Fibroblast of lung (primary cell): Measurements from ENCODE around the gene FBN1.

Source experiments
- EZH2 ChIP-seq: IDR thresholded peaks from 2 replicates; pipeline ENCODE4 v1.5.1; 2012; ENCODE audit warnings: low read length, control low read depth, mild to moderate bottlenecking; ENCODE audit errors: missing control alignments
- TF ChIP-seq, protein P1 (sequence below), 2 donors: IDR thresholded peaks in 1 of 2; conservative IDR thresholded peaks in 1 of 2; 1 replicate in 1 of 2; 2 replicates in 1 of 2; pipeline ENCODE4 v1.5.1; 2011 to 2012; ENCODE audit warnings: low read length in 2 of 2, control low read depth in 1 of 2, inconsistent platforms in 1 of 2, low read depth in 1 of 2, mild to moderate bottlenecking in 1 of 2

DNA sequence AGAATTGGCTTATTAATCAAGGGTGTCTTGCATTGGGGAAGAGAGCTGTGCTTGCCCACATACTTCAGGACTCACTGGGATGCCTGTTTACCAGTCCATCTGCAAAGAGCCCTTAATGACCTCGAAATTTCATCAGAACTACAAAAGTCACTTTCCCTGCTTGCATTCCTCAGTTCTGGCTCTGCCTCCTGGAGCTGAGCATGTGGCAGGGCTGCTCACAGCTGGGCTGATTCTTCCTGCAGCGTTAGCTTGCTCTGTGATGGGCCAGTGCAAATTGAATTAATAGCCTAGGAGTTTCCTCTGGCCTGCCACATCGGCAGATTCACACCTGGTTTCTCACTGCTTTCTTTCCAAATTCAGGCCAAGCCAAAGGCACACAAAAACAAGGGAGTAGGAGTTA lies 205.4 kb downstream of the FBN1 start:
- TF ChIP-seq, protein P1, sequence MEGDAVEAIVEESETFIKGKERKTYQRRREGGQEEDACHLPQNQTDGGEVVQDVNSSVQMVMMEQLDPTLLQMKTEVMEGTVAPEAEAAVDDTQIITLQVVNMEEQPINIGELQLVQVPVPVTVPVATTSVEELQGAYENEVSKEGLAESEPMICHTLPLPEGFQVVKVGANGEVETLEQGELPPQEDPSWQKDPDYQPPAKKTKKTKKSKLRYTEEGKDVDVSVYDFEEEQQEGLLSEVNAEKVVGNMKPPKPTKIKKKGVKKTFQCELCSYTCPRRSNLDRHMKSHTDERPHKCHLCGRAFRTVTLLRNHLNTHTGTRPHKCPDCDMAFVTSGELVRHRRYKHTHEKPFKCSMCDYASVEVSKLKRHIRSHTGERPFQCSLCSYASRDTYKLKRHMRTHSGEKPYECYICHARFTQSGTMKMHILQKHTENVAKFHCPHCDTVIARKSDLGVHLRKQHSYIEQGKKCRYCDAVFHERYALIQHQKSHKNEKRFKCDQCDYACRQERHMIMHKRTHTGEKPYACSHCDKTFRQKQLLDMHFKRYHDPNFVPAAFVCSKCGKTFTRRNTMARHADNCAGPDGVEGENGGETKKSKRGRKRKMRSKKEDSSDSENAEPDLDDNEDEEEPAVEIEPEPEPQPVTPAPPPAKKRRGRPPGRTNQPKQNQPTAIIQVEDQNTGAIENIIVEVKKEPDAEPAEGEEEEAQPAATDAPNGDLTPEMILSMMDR (conservative IDR thresholded peaks at IDR 0.05 in 1 of 2, IDR thresholded peaks at IDR 0.05 in 1 of 2; ENCODE audit: low read depth in 1 of 2, low read length in 2 of 2): no peak
- no peak for TF ChIP-seq EZH2
